Activated gamma-delta T cell treated with anti-CD3 and anti-CD28 coated beads, Interleukin-2, amount 50 U/mL, for 16 hours (primary cell): Measurements from ENCODE around the gene SENP3.

Experiments
- DNase-seq: peaks from one replicate; pipeline ENCODE4 v3.0.0-alpha.2; 2020; ENCODE audit warnings: low read depth

The SENP3 gene

GRCh38 chr17:7577327-7578199, 15.8 kb downstream of the SENP3 start:
- no peak for DNase-seq

GRCh38 chr17:7579001-7579833, 17.5 kb downstream of the SENP3 start, which contains the start of gene CD68:
TSS of gene CD68 (plus strand) at chr17:7579638. CDS start at chr17:7579678, 40 bp downstream.
- peak; percentile 45 for DNase-seq

- no peak for DNase-seq
Measured at GRCh38 chr17:7579834-7580603, 18.3 kb downstream of the SENP3 start.

GRCh38 chr17:7580604-7581575, 19.2 kb downstream of the SENP3 start:
- no peak for DNase-seq

- DNase-seq: no peak
Measured at GRCh38 chr17:7582396-7583252, 20.9 kb downstream of the SENP3 start.

GRCh38 chr17:7583253-7584109, 21.8 kb downstream of the SENP3 start, which contains the start of gene MPDU1:
TSS of gene MPDU1 (plus strand) at chr17:7583852. CDS start at chr17:7583863, 11 bp downstream.
- peak; percentile 90 for DNase-seq

GRCh38 chr17:7586673-7587419, 25.1 kb downstream of the SENP3 start:
- DNase-seq: no peak

- no peak for DNase-seq
Measured at GRCh38 chr17:7587420-7588151, 25.9 kb downstream of the SENP3 start.

- no peak for DNase-seq
Measured at GRCh38 chr17:7588553-7589203, 27.0 kb downstream of the SENP3 start.

GRCh38 chr17:7589204-7589868, 27.6 kb downstream of the SENP3 start:
- DNase-seq: peak; percentile 49

GRCh38 chr17:7589891-7590691, 28.4 kb downstream of the SENP3 start, which contains the start of gene SOX15:
TSS of gene SOX15 (minus strand) at chr17:7590094. CDS start at chr17:7589676, 418 bp downstream.
- no peak for DNase-seq

GRCh38 chr17:7590743-7591142, 29.0 kb downstream of the SENP3 start:
- no peak for DNase-seq

GRCh38 chr17:7591596-7591995, 29.9 kb downstream of the SENP3 start:
- no peak for DNase-seq

GRCh38 chr17:7592422-7593021, 30.8 kb downstream of the SENP3 start:
- DNase-seq: no peak

GRCh38 chr17:7593296-7593695, 31.6 kb downstream of the SENP3 start:
- no peak for DNase-seq
